MCF 10A (cell line): Measurements from ENCODE around the gene NLRP8. TPM values are rescaled to one million over a fixed set of nuclear protein-coding genes. Genes with fewer than 3 reads are reported as not detected.

Source experiments
- total RNA-seq: library from RNA; stranded (reverse); gene quantifications from 2 replicates; pipeline ENCODE4 v1.2.3, GENCODE V29; 2022

NLRP8 gene
- total RNA-seq, 1 experiment from 2014 or later, result not detected

Other genes starting within 250 kb of the NLRP8 start
- not detected in 2 replicates for gene NLRP9, start 209.4 kb upstream of the NLRP8 start, total RNA-seq
- gene RFPL4A, start 188.7 kb upstream of the NLRP8 start, total RNA-seq, result not detected in 2 replicates
- gene RFPL4AL1, start 178.7 kb upstream of the NLRP8 start, total RNA-seq, result not detected in 2 replicates
- gene NLRP11, start 115.8 kb upstream of the NLRP8 start, total RNA-seq, result not detected in 2 replicates
- gene NLRP4, start 111.3 kb upstream of the NLRP8 start, total RNA-seq, result not detected in 2 replicates
- not detected in 2 replicates for gene NLRP13, start 15.5 kb upstream of the NLRP8 start, total RNA-seq
- not detected in 2 replicates for gene NLRP5, start 38.9 kb downstream of the NLRP8 start, total RNA-seq
- gene ZNF787, start 173.5 kb downstream of the NLRP8 start, total RNA-seq, result 58.2 and 68.6 TPM in 2 replicates
- gene ZNF444, start 193.5 kb downstream of the NLRP8 start, total RNA-seq, result 26.6 and 28.1 TPM in 2 replicates
- gene GALP, start 228.2 kb downstream of the NLRP8 start, total RNA-seq, result not detected in 2 replicates
- gene ZSCAN5B, start 250.0 kb downstream of the NLRP8 start, total RNA-seq, result not detected in 2 replicates